OCI-LY3 (cell line): ENCODE results near the gene PTTG2.

ENCODE experiments used
- H2AFZ ChIP-seq: fragments of 200-600, 300-600 bp; shearing (Covaris generic); 2 replicates; pipeline ENCODE4 v1.6.0; 2014; ENCODE audit warnings: antibody characterized with exemption, low read depth, low read length
- H3K27ac ChIP-seq: fragments of 200-600, 300-600 bp; sonication (generic); 2 replicates; pipeline ENCODE4 v1.5.1; 2014; ENCODE audit warnings: mild to moderate bottlenecking, low read length, moderate library complexity, mixed read lengths
- H3K27me3 ChIP-seq: fragments of 200-600, 300-600 bp; sonication (generic); 2 replicates; pipeline ENCODE4 v1.6.1; 2014; ENCODE audit warnings: low read depth, low read length, mixed read lengths
- H3K36me3 ChIP-seq: fragments of 200-600, 300-600 bp; sonication (generic); replicated peaks from 2 replicates; pipeline ENCODE3; 2014; ENCODE audit warnings: low read depth, low read length, mixed read lengths
- H3K4me1 ChIP-seq: fragments of 300-600, 200-600 bp; sonication (generic); 2 replicates; pipeline ENCODE4 v1.6.1; 2014; ENCODE audit warnings: low read length, mixed read lengths
- H3K4me2 ChIP-seq: fragments of 200-600, 300-600 bp; sonication (generic); 2 replicates; pipeline ENCODE4 v1.6.1; 2014; ENCODE audit warnings: low read length, mixed read lengths
- H3K4me3 ChIP-seq: fragments of 300-600, 200-600 bp; sonication (generic); 2 replicates; pipeline ENCODE4 v1.5.1; 2014; ENCODE audit warnings: antibody characterized with exemption, mild to moderate bottlenecking, low read length, moderate library complexity
- H3K79me2 ChIP-seq: fragments of 300-600, 200-600 bp; shearing (Covaris generic); 2 replicates; pipeline ENCODE4 v1.6.1; 2014; ENCODE audit warnings: mild to moderate bottlenecking, low read length, mixed read lengths
- H3K9ac ChIP-seq: fragments of 300-600, 200-600 bp; shearing (Covaris generic); 2 replicates; pipeline ENCODE4 v1.6.0; 2014; ENCODE audit warnings: mild to moderate bottlenecking, low read length, moderate library complexity
- H3K9me3 ChIP-seq: fragments of 200-600, 300-600 bp; shearing (Covaris generic); 2 replicates; pipeline ENCODE4 v1.6.1; 2014; ENCODE audit warnings: low read length, mixed read lengths; ENCODE audit not compliant: insufficient read depth
- H4K20me1 ChIP-seq: fragments of 200-600, 300-600 bp; sonication (generic); 2 replicates; pipeline ENCODE4 v1.6.1; 2016; ENCODE audit warnings: low read length, mixed read lengths; ENCODE audit not compliant: insufficient read depth
- CTCF ChIP-seq: fragments of 200-600, 300-600 bp; sonication (generic); IDR thresholded peaks from 2 replicates; pipeline ENCODE4 v1.5.1; 2014; ENCODE audit warnings: antibody characterized with exemption, low read length, low read depth
- EZH2phosphoT487 ChIP-seq: fragments of 200-600 bp; shearing (Covaris generic); IDR thresholded peaks from 2 replicates; pipeline ENCODE4 v1.6.1; 2018; ENCODE audit warnings: antibody characterized with exemption, mixed run types, low read depth

PTTG2 gene

GRCh38 chr4:38001927-38002326 lies 41.7 kb downstream of the PTTG2 start:
- H3K79me2 ChIP-seq, result peaks cover 10% of the 10 kb centered on the region; the same call in 1 of the 2 replicates
- no peaks in the 10 kb centered on the region for H3K27me3 ChIP-seq
- no peak overlapping the region for H3K27ac ChIP-seq
- H4K20me1 ChIP-seq, result peaks cover 23% of the 10 kb centered on the region
- no peaks in the 10 kb centered on the region for H3K36me3 ChIP-seq
- TF ChIP-seq CTCF (no peak), EZH2phosphoT487 (no peak)
- H3K9me3 ChIP-seq, result no peaks in the 10 kb centered on the region
- H3K4me1 ChIP-seq, result no peaks in the 10 kb centered on the region
- no peak overlapping the region for H3K9ac ChIP-seq
- H3K4me2 ChIP-seq, result no peak overlapping the region
- no peak overlapping the region for H3K4me3 ChIP-seq
- H2AFZ ChIP-seq, result no peak overlapping the region

GRCh38 chr4:38002451-38003071 lies 42.4 kb downstream of the PTTG2 start:
- H3K9ac ChIP-seq, result no peak overlapping the region
- no peak overlapping the region for H3K27ac ChIP-seq
- peaks cover 12% of the 10 kb centered on the region for H3K79me2 ChIP-seq
- no peaks in the 10 kb centered on the region; the same call in 1 of the 2 replicates for H3K4me1 ChIP-seq
- H4K20me1 ChIP-seq, result peaks cover 25% of the 10 kb centered on the region
- TF ChIP-seq CTCF (no peak), EZH2phosphoT487 (no peak)
- no peaks in the 10 kb centered on the region for H3K36me3 ChIP-seq
- H3K4me3 ChIP-seq, result no peak overlapping the region
- H3K4me2 ChIP-seq, result no peak overlapping the region
- no peaks in the 10 kb centered on the region for H3K27me3 ChIP-seq
- no peaks in the 10 kb centered on the region for H3K9me3 ChIP-seq
- no peak overlapping the region for H2AFZ ChIP-seq

GRCh38 chr4:38003102-38003501 lies 42.9 kb downstream of the PTTG2 start:
- no peaks in the 10 kb centered on the region for H3K9me3 ChIP-seq
- no peak overlapping the region for H3K9ac ChIP-seq
- peaks cover 30% of the 10 kb centered on the region for H4K20me1 ChIP-seq
- H2AFZ ChIP-seq, result no peak overlapping the region
- TF ChIP-seq CTCF, result no peak
- no peak for TF ChIP-seq EZH2phosphoT487
- peaks cover 5% of the 10 kb centered on the region for H3K4me1 ChIP-seq
- H3K4me2 ChIP-seq, result no peak overlapping the region
- no peaks in the 10 kb centered on the region for H3K27me3 ChIP-seq
- peaks cover 15% of the 10 kb centered on the region for H3K79me2 ChIP-seq
- no peak overlapping the region for H3K27ac ChIP-seq
- H3K36me3 ChIP-seq, result no peaks in the 10 kb centered on the region
- H3K4me3 ChIP-seq, result no peak overlapping the region

- H2AFZ ChIP-seq, result no peak overlapping the region
- H3K79me2 ChIP-seq, result peaks cover 15% of the 10 kb centered on the region
- H3K4me2 ChIP-seq, result no peak overlapping the region
- no peak overlapping the region for H3K9ac ChIP-seq
- H3K27me3 ChIP-seq, result no peaks in the 10 kb centered on the region
- H3K27ac ChIP-seq, result no peak overlapping the region
- TF ChIP-seq CTCF (no peak), EZH2phosphoT487 (no peak)
- peaks cover 10% of the 10 kb centered on the region for H3K4me1 ChIP-seq
- no peak overlapping the region for H3K4me3 ChIP-seq
- peaks cover 35% of the 10 kb centered on the region for H4K20me1 ChIP-seq
- no peaks in the 10 kb centered on the region for H3K9me3 ChIP-seq
- H3K36me3 ChIP-seq, result no peaks in the 10 kb centered on the region
Measured at GRCh38 chr4:38003628-38004027, 43.4 kb downstream of the PTTG2 start.
